GM18861 (cell line): ENCODE results near the gene RALGPS2.

Experiments
- ATAC-seq: cut with Tn5 transposase; IDR thresholded peaks from one replicate; pipeline ENCODE4 v1.9.1; 2021; ENCODE audit not compliant: unreplicated experiment

RALGPS2 gene

GRCh38 chr1:178857126-178857525, 132.1 kb downstream of the RALGPS2 start:
- ATAC-seq, result no peak

GRCh38 chr1:178862416-178862815, 137.4 kb downstream of the RALGPS2 start:
- ATAC-seq, result no peak

- ATAC-seq, result no peak
Observed at GRCh38 chr1:178862864-178863263, 137.8 kb downstream of the RALGPS2 start.

- no peak for ATAC-seq
Observed at GRCh38 chr1:178864326-178864725, 139.3 kb downstream of the RALGPS2 start.

- no peak for ATAC-seq
Observed at GRCh38 chr1:178867670-178868069, 142.6 kb downstream of the RALGPS2 start.

- ATAC-seq, result no peak
Observed at GRCh38 chr1:178868706-178869105, 143.7 kb downstream of the RALGPS2 start.

GRCh38 chr1:178869119-178869697, 144.2 kb downstream of the RALGPS2 start:
- ATAC-seq, result no peak

- no peak for ATAC-seq
Observed at GRCh38 chr1:178870221-178870620, 145.2 kb downstream of the RALGPS2 start.

GRCh38 chr1:178870944-178871343, 145.9 kb downstream of the RALGPS2 start, which contains the start of gene ANGPTL1:
Gene ANGPTL1 (minus strand): TSS chr1:178871077. CDS start chr1:178865776, 5,301 bp downstream.
- no peak for ATAC-seq

GRCh38 chr1:178871551-178872320, 146.7 kb downstream of the RALGPS2 start:
- ATAC-seq, result no peak

GRCh38 chr1:178874966-178875365, 149.9 kb downstream of the RALGPS2 start:
- no peak for ATAC-seq

GRCh38 chr1:178875936-178876335, 150.9 kb downstream of the RALGPS2 start:
- no peak for ATAC-seq

- no peak for ATAC-seq
Observed at GRCh38 chr1:178877896-178878295, 152.9 kb downstream of the RALGPS2 start.

- ATAC-seq, result no peak
Observed at GRCh38 chr1:178881950-178882349, 156.9 kb downstream of the RALGPS2 start.

- no peak for ATAC-seq
Observed at GRCh38 chr1:178885869-178886268, 160.8 kb downstream of the RALGPS2 start.

- ATAC-seq, result no peak
Observed at GRCh38 chr1:178886551-178886950, 161.5 kb downstream of the RALGPS2 start.

GRCh38 chr1:178895928-178896327, 170.9 kb downstream of the RALGPS2 start:
- ATAC-seq, result no peak

GRCh38 chr1:178898401-178898800, 173.4 kb downstream of the RALGPS2 start:
- no peak for ATAC-seq

GRCh38 chr1:178899402-178899801, 174.4 kb downstream of the RALGPS2 start:
- ATAC-seq, result no peak

GRCh38 chr1:178901482-178902125, 176.6 kb downstream of the RALGPS2 start:
- no peak for ATAC-seq

GRCh38 chr1:178908358-178908757, 183.3 kb downstream of the RALGPS2 start:
- no peak for ATAC-seq

- ATAC-seq, result no peak
Observed at GRCh38 chr1:178910023-178910422, 185.0 kb downstream of the RALGPS2 start.
